Neuronal stem cell (in vitro differentiated cells): ENCODE data around the gene B4GALT1.

Source experiments
- DNase-seq: peaks from one replicate; pipeline ENCODE4 v3.0.0-alpha.2; 2013; ENCODE audit warnings: low spot score
- H2AFZ ChIP-seq: one replicate; pipeline ENCODE4 v1.6.1; 2013; ENCODE audit warnings: mild to moderate bottlenecking, low read length, inconsistent platforms
- H2AK5ac ChIP-seq: 2 replicates; pipeline ENCODE4 v1.6.1; 2013; ENCODE audit warnings: low read depth, mild to moderate bottlenecking, inconsistent platforms, low read length, moderate library complexity, mixed read lengths
- H2BK120ac ChIP-seq: 2 replicates; pipeline ENCODE4 v1.6.1; 2013; ENCODE audit warnings: low read depth, mild to moderate bottlenecking, inconsistent platforms, low read length, moderate library complexity, mixed read lengths
- H2BK12ac ChIP-seq: one replicate; pipeline ENCODE4 v1.6.1; 2013; ENCODE audit warnings: low read length, inconsistent platforms
- H2BK15ac ChIP-seq: 2 replicates; pipeline ENCODE4 v1.6.1; 2013; ENCODE audit warnings: mild to moderate bottlenecking, low read length, inconsistent platforms, mixed read lengths
- H2BK5ac ChIP-seq: one replicate; pipeline ENCODE4 v1.6.1; 2013; ENCODE audit warnings: inconsistent platforms, mild to moderate bottlenecking, low read length, moderate library complexity
- H3K14ac ChIP-seq: one replicate; pipeline ENCODE4 v1.6.1; 2013; ENCODE audit warnings: low read length, inconsistent platforms
- H3K18ac ChIP-seq: 2 replicates; pipeline ENCODE4 v1.6.1; 2013; ENCODE audit warnings: low read length, inconsistent platforms
- H3K23ac ChIP-seq: 2 replicates; pipeline ENCODE4 v1.6.1; 2013; ENCODE audit warnings: low read depth, mild to moderate bottlenecking, mixed read lengths, low read length, inconsistent platforms; ENCODE audit not compliant: poor library complexity
- H3K27ac ChIP-seq: replicated peaks from 3 replicates; pipeline ENCODE4 v1.5.1; 2013; ENCODE audit warnings: low read length, inconsistent platforms
- H3K27me3 ChIP-seq, 3 experiments: 2 replicates each; pipeline ENCODE4 v1.6.1; 2013; ENCODE audit warnings: low read length in 3 of 3, mild to moderate bottlenecking in 2 of 3, inconsistent platforms in 1 of 3, low read depth in 1 of 3, mixed read lengths in 1 of 3, moderate library complexity in 1 of 3; ENCODE audit not compliant: control insufficient read depth in 3 of 3, insufficient read depth in 3 of 3
- H3K36me3 ChIP-seq, 2 donors: replicated peaks in 1 of 2; 2 replicates each; pipeline ENCODE4 v1.6.1; 2013; ENCODE audit warnings: low read length in 2 of 2; ENCODE audit not compliant: control insufficient read depth in 2 of 2, insufficient read depth in 2 of 2
- H3K4ac ChIP-seq: 2 replicates; pipeline ENCODE4 v1.6.1; 2013; ENCODE audit warnings: inconsistent platforms, mild to moderate bottlenecking, low read length, moderate library complexity
- H3K4me1 ChIP-seq, 2 donors: 1 replicate in 1 of 2; 2 replicates in 1 of 2; pipeline ENCODE4 v1.6.1; 2013; ENCODE audit warnings: low read length in 2 of 2, low read depth in 1 of 2; ENCODE audit not compliant: control insufficient read depth in 2 of 2, insufficient read depth in 1 of 2
- H3K4me2 ChIP-seq: one replicate; pipeline ENCODE4 v1.6.1; 2013; ENCODE audit warnings: mild to moderate bottlenecking, low read length, inconsistent platforms; ENCODE audit not compliant: insufficient read depth, poor library complexity, severe bottlenecking
- H3K4me3 ChIP-seq, 2 donors: 2 replicates each; pipeline ENCODE4 v1.5.1; 2013; ENCODE audit warnings: low read length in 2 of 2, mild to moderate bottlenecking in 2 of 2, inconsistent platforms in 1 of 2, moderate library complexity in 1 of 2
- H3K79me1 ChIP-seq: one replicate; pipeline ENCODE4 v1.6.1; 2013; ENCODE audit warnings: low read depth, mild to moderate bottlenecking, inconsistent platforms, low read length, moderate library complexity
- H3K9ac ChIP-seq: one replicate; pipeline ENCODE4 v1.6.1; 2013; ENCODE audit warnings: mild to moderate bottlenecking, low read depth, low read length, inconsistent platforms; ENCODE audit not compliant: poor library complexity
- H3K9me3 ChIP-seq, 2 donors: replicated peaks in 1 of 2; 2 replicates each; pipeline versions ENCODE3 to v1.6.1; 2013; ENCODE audit warnings: low read length in 2 of 2, mild to moderate bottlenecking in 2 of 2, inconsistent platforms in 1 of 2, low read depth in 1 of 2, mixed read lengths in 1 of 2, moderate library complexity in 1 of 2; ENCODE audit not compliant: control insufficient read depth in 2 of 2, insufficient read depth in 1 of 2
- H4K8ac ChIP-seq: one replicate; pipeline ENCODE4 v1.6.1; 2013; ENCODE audit warnings: low read depth, mild to moderate bottlenecking, inconsistent platforms, low read length, moderate library complexity
- H4K91ac ChIP-seq: one replicate; pipeline ENCODE4 v1.6.1; 2013; ENCODE audit warnings: low read length, low read depth, mild to moderate bottlenecking, inconsistent platforms; ENCODE audit not compliant: poor library complexity
- WGBS, 2 donors: extraction: QIAGEN DNeasy Blood & Tissue Kit; methylation state at CpG; one replicate each; pipeline ENCODE4 v1.1.7; 2013; ENCODE audit warnings: missing lambda C conversion rate in 2 of 2, mixed read lengths in 1 of 2; ENCODE audit not compliant: insufficient read length in 2 of 2, insufficient replicate concordance in 1 of 2; ENCODE audit errors: extremely low coverage in 2 of 2; 5-methylcytosine and 5-hydroxymethylcytosine counted together

B4GALT1 gene

DNA sequence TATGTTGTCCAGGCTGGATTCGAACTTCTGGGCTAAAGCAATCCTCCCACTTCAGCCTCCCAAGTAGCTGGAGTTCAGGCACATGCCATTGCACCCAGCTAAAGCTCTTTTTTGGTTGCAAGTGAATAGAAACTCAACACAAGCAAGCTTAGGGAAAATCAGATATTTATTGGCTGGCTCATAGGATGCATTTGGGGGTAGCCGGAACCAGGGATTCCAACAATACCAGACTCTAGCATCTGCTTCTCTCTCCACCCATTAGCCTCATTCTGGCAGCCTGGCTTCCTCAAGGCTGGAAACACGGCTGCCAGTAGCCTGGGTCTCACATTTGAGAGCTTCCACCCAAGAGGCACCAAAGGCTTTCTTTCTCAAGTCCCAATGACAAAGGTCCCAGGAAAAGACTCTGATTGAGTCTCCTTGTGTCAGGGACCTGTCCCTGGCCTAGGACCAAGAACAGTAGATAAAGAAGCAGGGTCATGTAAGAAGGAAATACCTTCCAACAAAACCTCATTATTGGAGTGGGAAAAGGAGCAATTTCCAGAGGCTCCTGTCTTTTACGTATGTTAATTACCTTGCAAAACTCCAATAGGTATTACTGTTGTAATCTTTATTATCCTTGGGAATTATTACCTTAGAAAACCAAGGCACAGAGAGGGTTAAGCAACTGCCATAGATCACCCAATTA lies 23.0 kb upstream of the B4GALT1 start:
- H4K8ac ChIP-seq = no peak overlapping the region
- H3K23ac ChIP-seq = no peak overlapping the region
- no CpG with 5 or more reads among the region's 4 CpGs for WGBS, 2 donors
- no peak overlapping the region for H3K18ac ChIP-seq
- no peak overlapping the region for H2BK5ac ChIP-seq
- DNase-seq = no peak
- H4K91ac ChIP-seq = no peak overlapping the region
- H3K27ac ChIP-seq = no peak overlapping the region
- no peak overlapping the region for H3K14ac ChIP-seq
- H3K79me1 ChIP-seq = no peaks in the 10 kb centered on the region
- no peaks in the 10 kb centered on the region for H3K36me3 ChIP-seq
- no peak overlapping the region for H3K4me2 ChIP-seq
- peaks cover 0 to 2% of the 10 kb centered on the region in 2 donors for H3K9me3 ChIP-seq
- H2BK15ac ChIP-seq = no peak overlapping the region
- H3K9ac ChIP-seq = no peak overlapping the region
- H3K4me1 ChIP-seq = peaks cover 5 to 11% of the 10 kb centered on the region in 2 donors
- no peak overlapping the region for H2BK12ac ChIP-seq
- H3K27me3 ChIP-seq = peaks cover 0 to 69% (median 0%) of the 10 kb centered on the region in 3 experiments
- H2AK5ac ChIP-seq = no peak overlapping the region
- no peak overlapping the region for H2AFZ ChIP-seq
- no peak overlapping the region for H2BK120ac ChIP-seq
- no peak overlapping the region for H3K4me3 ChIP-seq
- no peak overlapping the region for H3K4ac ChIP-seq

DNA sequence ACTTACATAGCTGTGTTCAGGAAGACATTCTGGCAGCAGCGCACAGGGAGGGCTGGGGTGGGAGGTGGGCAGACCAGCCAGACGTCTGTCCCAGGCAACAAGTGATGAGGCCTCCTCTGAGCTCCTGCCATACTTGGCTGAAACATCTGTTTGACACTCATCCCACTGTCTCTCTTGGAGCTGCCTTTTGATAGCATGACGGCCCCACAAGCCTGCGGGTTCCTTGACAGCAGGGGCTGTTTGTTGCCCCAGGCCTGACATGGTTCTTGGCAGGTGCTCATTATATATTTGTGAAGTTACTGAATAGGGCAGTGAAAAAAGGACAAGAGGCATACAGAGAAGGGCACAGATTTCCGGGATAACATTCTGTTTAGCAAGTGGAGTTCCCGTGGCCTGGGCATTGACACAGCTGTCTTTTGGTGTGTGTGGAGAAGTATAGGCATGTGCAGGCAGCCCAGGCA lies 22.2 kb upstream of the B4GALT1 start:
- Histone ChIP-seq H2BK15ac (no peak overlapping the region), H2AFZ (no peak overlapping the region), H3K9ac (no peak overlapping the region), H2BK12ac (no peak overlapping the region), H3K36me3 (no peaks in the 10 kb centered on the region), H3K27me3 (peaks cover 0 to 77% (median 0%) of the 10 kb centered on the region in 3 experiments), H3K18ac (no peak overlapping the region), H4K91ac (no peak overlapping the region), H2BK5ac (no peak overlapping the region), H4K8ac (no peak overlapping the region), H3K4me3 (no peak overlapping the region), H3K4me1 (peaks cover 5 to 11% of the 10 kb centered on the region in 2 donors), H3K14ac (no peak overlapping the region), H3K79me1 (no peaks in the 10 kb centered on the region), H2AK5ac (no peak overlapping the region), H3K4ac (no peak overlapping the region), H2BK120ac (no peak overlapping the region), H3K4me2 (no peak overlapping the region), H3K27ac (no peak overlapping the region), H3K9me3 (peaks cover 0 to 2% of the 10 kb centered on the region in 2 donors), H3K23ac (no peak overlapping the region)
- WGBS, 2 donors = no CpG with 5 or more reads among the region's 6 CpGs
- DNase-seq = no peak

- Histone ChIP-seq H3K79me1 (no peaks in the 10 kb centered on the region), H2BK12ac (no peak overlapping the region), H3K4me2 (no peak overlapping the region), H3K9ac (no peak overlapping the region), H3K18ac (no peak overlapping the region), H2BK120ac (no peak overlapping the region), H2BK5ac (no peak overlapping the region), H3K4me1 (peaks cover 5 to 11% of the 10 kb centered on the region in 2 donors), H4K8ac (no peak overlapping the region), H2BK15ac (no peak overlapping the region), H3K14ac (no peak overlapping the region), H3K36me3 (no peaks in the 10 kb centered on the region), H3K27me3 (peaks cover 0 to 77% (median 0%) of the 10 kb centered on the region in 3 experiments), H3K4me3 (no peak overlapping the region), H3K27ac (no peak overlapping the region), H2AK5ac (no peak overlapping the region), H2AFZ (no peak overlapping the region), H3K9me3 (peaks cover 0 to 2% of the 10 kb centered on the region in 2 donors), H4K91ac (no peak overlapping the region), H3K4ac (no peak overlapping the region), H3K23ac (no peak overlapping the region)
- no peak for DNase-seq
- WGBS, 2 donors = no CpG with 5 or more reads among the region's 1 CpG
Observed at GRCh38 chr9:33188711-33189110, 21.6 kb upstream of the B4GALT1 start.

DNA sequence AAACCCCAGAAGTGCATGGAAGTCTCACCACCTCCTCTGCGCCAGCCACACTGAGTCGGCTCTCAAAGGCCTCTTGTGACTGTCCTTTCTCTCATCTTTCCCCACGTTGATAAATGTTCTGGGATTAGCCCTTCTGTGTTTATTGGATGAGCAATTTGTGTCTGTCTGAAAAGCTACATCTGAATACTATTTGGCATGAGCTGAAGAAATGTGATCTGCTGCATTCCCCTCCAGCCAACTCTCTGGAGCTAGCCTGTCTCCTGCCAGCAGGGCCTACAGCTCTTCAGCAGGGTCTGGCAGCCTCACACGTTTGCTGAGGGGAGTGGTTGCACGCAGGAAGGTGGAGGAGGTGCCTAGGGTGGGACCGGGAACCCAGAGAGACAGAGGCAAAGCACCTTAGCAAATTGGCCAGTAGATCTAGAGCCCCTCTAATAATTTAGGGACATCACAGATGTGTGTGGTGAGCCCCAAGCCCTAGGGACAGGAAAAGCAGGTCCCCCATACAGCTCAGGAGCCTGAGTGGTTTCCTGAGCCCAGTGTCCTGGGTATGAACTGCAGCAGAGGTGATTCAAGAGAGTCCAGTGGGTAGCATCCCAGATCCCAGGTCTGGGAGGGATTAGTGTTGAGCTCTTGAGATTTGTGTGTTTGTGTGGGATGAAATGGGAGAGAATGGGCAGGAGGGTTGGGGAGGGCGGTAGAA lies 20.5 kb upstream of the B4GALT1 start:
- H3K36me3 ChIP-seq = no peaks in the 10 kb centered on the region
- H2AK5ac ChIP-seq = no peak overlapping the region
- H3K14ac ChIP-seq = no peak overlapping the region
- H2BK12ac ChIP-seq = no peak overlapping the region
- WGBS, 2 donors = no CpG with 5 or more reads among the region's 7 CpGs
- no peak overlapping the region for H4K8ac ChIP-seq
- H4K91ac ChIP-seq = no peak overlapping the region
- H3K18ac ChIP-seq = peak overlapping the region; percentile 40
- no peak overlapping the region for H3K9ac ChIP-seq
- peaks cover 5 to 11% of the 10 kb centered on the region in 2 donors for H3K4me1 ChIP-seq
- no peak overlapping the region for H2BK5ac ChIP-seq
- H3K9me3 ChIP-seq = peaks cover 0 to 2% of the 10 kb centered on the region in 2 donors
- no peak overlapping the region for H3K23ac ChIP-seq
- H3K79me1 ChIP-seq = no peaks in the 10 kb centered on the region
- H3K4me3 ChIP-seq = no peak overlapping the region
- no peak overlapping the region for H3K4ac ChIP-seq
- H3K4me2 ChIP-seq = no peak overlapping the region
- DNase-seq = no peak
- H2AFZ ChIP-seq = no peak overlapping the region
- no peak overlapping the region for H2BK15ac ChIP-seq
- no peak overlapping the region for H2BK120ac ChIP-seq
- H3K27ac ChIP-seq = no peak overlapping the region
- peaks cover 0 to 67% (median 0%) of the 10 kb centered on the region in 3 experiments for H3K27me3 ChIP-seq
